ENCODE results near the gene TENM4.

GRCh38 chr11:78905756-78906155 lies 535.1 kb downstream of the TENM4 start:
- TF ChIP-seq, protein P1, sequence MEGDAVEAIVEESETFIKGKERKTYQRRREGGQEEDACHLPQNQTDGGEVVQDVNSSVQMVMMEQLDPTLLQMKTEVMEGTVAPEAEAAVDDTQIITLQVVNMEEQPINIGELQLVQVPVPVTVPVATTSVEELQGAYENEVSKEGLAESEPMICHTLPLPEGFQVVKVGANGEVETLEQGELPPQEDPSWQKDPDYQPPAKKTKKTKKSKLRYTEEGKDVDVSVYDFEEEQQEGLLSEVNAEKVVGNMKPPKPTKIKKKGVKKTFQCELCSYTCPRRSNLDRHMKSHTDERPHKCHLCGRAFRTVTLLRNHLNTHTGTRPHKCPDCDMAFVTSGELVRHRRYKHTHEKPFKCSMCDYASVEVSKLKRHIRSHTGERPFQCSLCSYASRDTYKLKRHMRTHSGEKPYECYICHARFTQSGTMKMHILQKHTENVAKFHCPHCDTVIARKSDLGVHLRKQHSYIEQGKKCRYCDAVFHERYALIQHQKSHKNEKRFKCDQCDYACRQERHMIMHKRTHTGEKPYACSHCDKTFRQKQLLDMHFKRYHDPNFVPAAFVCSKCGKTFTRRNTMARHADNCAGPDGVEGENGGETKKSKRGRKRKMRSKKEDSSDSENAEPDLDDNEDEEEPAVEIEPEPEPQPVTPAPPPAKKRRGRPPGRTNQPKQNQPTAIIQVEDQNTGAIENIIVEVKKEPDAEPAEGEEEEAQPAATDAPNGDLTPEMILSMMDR (IDR thresholded peaks at IDR 0.05) = no peak
- no peak for TF ChIP-seq POLR2A (IDR thresholded peaks at IDR 0.05)
- no peak for TF ChIP-seq EP300 (IDR thresholded peaks at IDR 0.05)
